Measurements from ENCODE around the gene KCNS1. TPM values are rescaled to one million over a fixed set of nuclear protein-coding genes. Genes with fewer than 3 reads are reported as not detected.

KCNS1 gene
- total RNA-seq, 1 donor from 2014 or later, result 0.12 TPM

- Mint-ChIP-seq H3K27me3 (no peaks in the 10 kb centered on the region), H3K9me3 (ENCODE audit: low read depth) (peaks cover 12% of the 10 kb centered on the region), H3K27ac (no peak overlapping the region), H3K4me1 (ENCODE audit: low read depth) (peaks cover 2% of the 10 kb centered on the region), H3K36me3 (ENCODE audit: insufficient read depth) (peaks cover 34% of the 10 kb centered on the region), H3K4me3 (ENCODE audit: low read depth) (no peak overlapping the region)
- no peak for TF ChIP-seq CTCF (IDR thresholded peaks at IDR 0.05; ENCODE audit: unreplicated experiment)
- DNase-seq (ENCODE audit: low spot score, unreplicated experiment), result no peak
These were observed 18.5 kb downstream of the KCNS1 start for GRCh38 chr20:45082468-45082867.

DNA sequence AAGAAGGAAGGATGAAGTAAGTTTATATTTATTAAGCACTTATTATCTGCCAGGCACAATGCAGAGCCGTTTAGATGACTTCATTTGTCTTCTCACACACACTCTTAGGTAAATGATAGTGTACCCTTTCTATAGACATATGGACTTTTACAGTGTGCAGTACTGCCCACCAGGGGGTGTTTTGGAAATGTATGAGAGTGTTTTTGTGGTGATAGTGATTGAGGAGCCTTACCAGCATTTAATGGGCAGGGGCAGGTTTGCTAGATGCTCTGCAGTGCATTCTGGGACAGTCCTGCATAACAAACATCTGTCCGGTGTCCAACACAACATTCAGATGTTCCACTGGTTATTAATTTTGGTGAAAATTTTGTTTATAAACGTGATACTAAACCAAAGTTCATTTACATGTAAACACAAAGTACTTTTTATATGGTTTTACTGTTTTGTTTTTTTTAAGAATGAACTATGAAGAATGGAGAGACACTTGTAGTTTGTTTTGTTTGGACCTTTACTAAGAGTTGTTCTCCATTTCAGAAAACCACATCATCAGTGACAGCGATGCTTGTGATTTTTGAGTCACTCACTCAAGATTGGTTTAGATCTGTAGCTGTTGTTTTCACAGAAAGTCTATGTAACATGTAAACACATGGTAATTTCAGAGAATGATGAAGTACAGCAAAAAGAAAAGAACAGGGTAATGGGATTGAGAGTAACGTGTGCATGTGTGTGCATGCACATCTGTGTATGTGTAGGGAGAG, 19.9 kb downstream of the KCNS1 start:
- H3K4me3 Mint-ChIP-seq (ENCODE audit: low read depth), result no peak overlapping the region
- no peak overlapping the region for H3K27ac Mint-ChIP-seq
- H3K4me1 Mint-ChIP-seq (ENCODE audit: low read depth), result peaks cover 14% of the 10 kb centered on the region
- H3K9me3 Mint-ChIP-seq (ENCODE audit: low read depth), result peaks cover 12% of the 10 kb centered on the region
- no peak for DNase-seq (ENCODE audit: low spot score, unreplicated experiment)
- peak; percentile 43 for TF ChIP-seq CTCF (IDR thresholded peaks at IDR 0.05; ENCODE audit: unreplicated experiment)
- no peaks in the 10 kb centered on the region for H3K27me3 Mint-ChIP-seq
- peaks cover 40% of the 10 kb centered on the region for H3K36me3 Mint-ChIP-seq (ENCODE audit: insufficient read depth)

GRCh38 chr20:45077559-45077958, 23.4 kb downstream of the KCNS1 start:
- Mint-ChIP-seq H3K36me3 (ENCODE audit: insufficient read depth) (peaks cover 32% of the 10 kb centered on the region), H3K27me3 (no peaks in the 10 kb centered on the region), H3K4me1 (ENCODE audit: low read depth) (peaks cover 14% of the 10 kb centered on the region), H3K27ac (no peak overlapping the region), H3K9me3 (ENCODE audit: low read depth) (peaks cover 5% of the 10 kb centered on the region), H3K4me3 (ENCODE audit: low read depth) (no peak overlapping the region)
- no peak for DNase-seq (ENCODE audit: low spot score, unreplicated experiment)
- TF ChIP-seq CTCF (IDR thresholded peaks at IDR 0.05; ENCODE audit: unreplicated experiment), result no peak

GRCh38 chr20:45073221-45073620, 27.7 kb downstream of the KCNS1 start:
- no peak for DNase-seq (ENCODE audit: low spot score, unreplicated experiment)
- TF ChIP-seq CTCF (IDR thresholded peaks at IDR 0.05; ENCODE audit: unreplicated experiment), result no peak
- no peak overlapping the region for H3K4me3 Mint-ChIP-seq (ENCODE audit: low read depth)
- no peak overlapping the region for H3K27ac Mint-ChIP-seq
- no peaks in the 10 kb centered on the region for H3K27me3 Mint-ChIP-seq
- peaks cover 16% of the 10 kb centered on the region for H3K36me3 Mint-ChIP-seq (ENCODE audit: insufficient read depth)
- H3K4me1 Mint-ChIP-seq (ENCODE audit: low read depth), result peaks cover 17% of the 10 kb centered on the region
- no peaks in the 10 kb centered on the region for H3K9me3 Mint-ChIP-seq (ENCODE audit: low read depth)

GRCh38 chr20:45072066-45072465, 28.9 kb downstream of the KCNS1 start:
- Mint-ChIP-seq H3K4me3 (ENCODE audit: low read depth) (no peak overlapping the region), H3K9me3 (ENCODE audit: low read depth) (no peaks in the 10 kb centered on the region), H3K4me1 (ENCODE audit: low read depth) (peaks cover 12% of the 10 kb centered on the region), H3K27me3 (no peaks in the 10 kb centered on the region), H3K36me3 (ENCODE audit: insufficient read depth) (peaks cover 14% of the 10 kb centered on the region), H3K27ac (no peak overlapping the region)
- no peak for DNase-seq (ENCODE audit: low spot score, unreplicated experiment)
- no peak for TF ChIP-seq CTCF (IDR thresholded peaks at IDR 0.05; ENCODE audit: unreplicated experiment)

Data from progenitor cell of endocrine pancreas (in vitro differentiated cells).